SK-N-SH (cell line): ENCODE results near the gene ABRACL.

ENCODE experiments used
- CHD2 ChIP-seq: fragments of 150-350 bp; IDR thresholded peaks from 2 replicates; pipeline ENCODE4 v1.6.1; 2018; ENCODE audit warnings: low read length; ENCODE audit not compliant: partially characterized antibody
- CTCF ChIP-seq: fragments of 200-600 bp; sonication (generic); IDR thresholded peaks from 2 replicates; pipeline ENCODE4 v1.6.1; 2017; ENCODE audit warnings: antibody characterized with exemption, mild to moderate bottlenecking, moderate library complexity
- EP300 ChIP-seq, 2 experiments: IDR thresholded peaks; 2 replicates each; pipeline versions ENCODE4 v1.4.0 to v1.6.1; 2012; ENCODE audit warnings: borderline replicate concordance in 1 of 2, low read depth in 1 of 2, low read length in 1 of 2
- EZH2phosphoT487 ChIP-seq: fragments of 200-600 bp; sonication (generic); IDR thresholded peaks from 2 replicates; pipeline ENCODE4 v1.6.1; 2017; ENCODE audit warnings: low read depth, mixed run types, mild to moderate bottlenecking, antibody characterized with exemption, moderate library complexity, borderline replicate concordance
- GATA2 ChIP-seq: sonication (generic); formaldehyde crosslinking; IDR thresholded peaks from 2 replicates; pipeline ENCODE4 v1.5.0; 2020; ENCODE audit warnings: mild to moderate bottlenecking, missing genetic modification reagents
- IRF3 ChIP-seq: fragments of 150-350 bp; IDR thresholded peaks from 2 replicates; pipeline ENCODE4 v1.6.1; 2016; ENCODE audit warnings: mild to moderate bottlenecking, low read depth, low read length
- JUND ChIP-seq: IDR thresholded peaks from 2 replicates; pipeline ENCODE4 v1.4.0; 2012
- MAX ChIP-seq: IDR thresholded peaks from 2 replicates; pipeline ENCODE4 v1.4.0; 2012; ENCODE audit warnings: low read depth
- RAD21 ChIP-seq: IDR thresholded peaks from 2 replicates; pipeline ENCODE4 v1.6.1; 2012; ENCODE audit warnings: mild to moderate bottlenecking, low read length
- REST ChIP-seq: IDR thresholded peaks from 2 replicates; pipeline ENCODE4 v1.6.1; 2012; ENCODE audit warnings: mild to moderate bottlenecking, low read depth, low read length, moderate library complexity
- USF1 ChIP-seq: IDR thresholded peaks from 2 replicates; pipeline ENCODE4 v1.4.0; 2012; ENCODE audit warnings: low read depth, borderline replicate concordance
- ZBTB33 ChIP-seq: IDR thresholded peaks from 2 replicates; pipeline ENCODE4 v1.4.0; 2012; ENCODE audit warnings: low read depth, borderline replicate concordance

GRCh38 chr6:139010674-139011073 is 17.9 kb upstream of the ABRACL start:
- TF ChIP-seq RAD21: no peak
- no peak for TF ChIP-seq GATA2
- TF ChIP-seq REST: no peak
- no peak for TF ChIP-seq CHD2
- TF ChIP-seq CTCF: no peak
- TF ChIP-seq JUND: no peak
- TF ChIP-seq MAX: no peak
- no peak for TF ChIP-seq EZH2phosphoT487
- TF ChIP-seq EP300 (IDR thresholded peaks at IDR 0.05; ENCODE audit: borderline replicate concordance in 1 of 2, low read depth in 1 of 2, low read length in 1 of 2): no peak
- no peak for TF ChIP-seq IRF3
- no peak for TF ChIP-seq USF1
- TF ChIP-seq ZBTB33: no peak
